GM18907 (cell line): Measurements from ENCODE around the gene TUBA3D.
"Not testable (repeated sequence)": the region's sequence is repeated elsewhere in the genome, so short reads cannot be mapped to it uniquely, and the experiment has no call there.

Source experiments
- ATAC-seq: cut with Tn5 transposase; IDR thresholded peaks from one replicate; pipeline ENCODE4 v1.9.1; 2021; ENCODE audit warnings: mild to moderate bottlenecking, moderate library complexity; ENCODE audit not compliant: unreplicated experiment

Gene TUBA3D

GRCh38 chr2:131475831-131476230 lies at the start of gene TUBA3D:
Gene TUBA3D (plus strand): TSS chr2:131476119. CDS start chr2:131476200, 81 bp downstream.
- no peak for ATAC-seq

GRCh38 chr2:131426727-131427126 lies 49.2 kb upstream of the TUBA3D start:
- no peak for ATAC-seq

GRCh38 chr2:131431336-131431735 lies 44.6 kb upstream of the TUBA3D start:
- no peak for ATAC-seq

- not testable (repeated sequence) for ATAC-seq
These were observed 35.0 kb upstream of the TUBA3D start for GRCh38 chr2:131440742-131441468.

GRCh38 chr2:131444736-131445514 lies 31.0 kb upstream of the TUBA3D start:
- not testable (repeated sequence) for ATAC-seq

GRCh38 chr2:131445515-131445797 lies 30.5 kb upstream of the TUBA3D start:
- not testable (repeated sequence) for ATAC-seq

- ATAC-seq, result no peak
These were observed 30.0 kb upstream of the TUBA3D start for GRCh38 chr2:131445896-131446295.

- not testable (repeated sequence) for ATAC-seq
These were observed 27.9 kb upstream of the TUBA3D start for GRCh38 chr2:131447981-131448380.

GRCh38 chr2:131451265-131451949 lies 24.5 kb upstream of the TUBA3D start:
- ATAC-seq, result not testable (repeated sequence)

GRCh38 chr2:131454914-131455313 lies 21.0 kb upstream of the TUBA3D start:
- not testable (repeated sequence) for ATAC-seq

- not testable (repeated sequence) for ATAC-seq
These were observed 8.2 kb upstream of the TUBA3D start for GRCh38 chr2:131467722-131468121.

GRCh38 chr2:131470944-131471343 lies 5.0 kb upstream of the TUBA3D start:
- not testable (repeated sequence) for ATAC-seq

GRCh38 chr2:131471624-131472023 lies 4.3 kb upstream of the TUBA3D start:
- ATAC-seq, result not testable (repeated sequence)

- not testable (repeated sequence) for ATAC-seq
These were observed 2.7 kb upstream of the TUBA3D start for GRCh38 chr2:131473266-131473665.

GRCh38 chr2:131476363-131476762 lies 444 bp downstream of the TUBA3D start:
- not testable (repeated sequence) for ATAC-seq

- not testable (repeated sequence) for ATAC-seq
These were observed 1.3 kb downstream of the TUBA3D start for GRCh38 chr2:131477227-131477626.

GRCh38 chr2:131478074-131478849 lies 2.3 kb downstream of the TUBA3D start:
- ATAC-seq, result not testable (repeated sequence)

- not testable (repeated sequence) for ATAC-seq
These were observed 3.0 kb downstream of the TUBA3D start for GRCh38 chr2:131478850-131479461.

GRCh38 chr2:131480351-131480750 lies 4.4 kb downstream of the TUBA3D start:
- ATAC-seq, result not testable (repeated sequence)

GRCh38 chr2:131482506-131483155 lies 6.7 kb downstream of the TUBA3D start:
- ATAC-seq, result not testable (repeated sequence)
